K562 (cell line): Measurements from ENCODE around the gene SERPINH1. TPM values are rescaled to one million over a fixed set of nuclear protein-coding genes. Genes with fewer than 3 reads are reported as not detected.
A peak's percentile ranks its signal among the peaks of the same experiment; 100 is the strongest.

Source experiments
- AFF1 ChIP-seq, 2 experiments: fragments of 450-650 bp; IDR thresholded peaks; 2 replicates each; pipeline ENCODE4 v1.6.1; 2018; ENCODE audit warnings: mild to moderate bottlenecking in 2 of 2, low read depth in 1 of 2; ENCODE audit not compliant: partially characterized antibody in 2 of 2
- ARID3B ChIP-seq: fragments of 250-450 bp; sonication (Bioruptor Pico); IDR thresholded peaks from 2 replicates; pipeline ENCODE4 v1.4.0; 2020; ENCODE audit warnings: borderline replicate concordance
- FOXK2 ChIP-seq, 2 experiments: fragments of 450-650 bp; IDR thresholded peaks in 1 of 2; conservative IDR thresholded peaks in 1 of 2; 2 replicates each; pipeline ENCODE4 v1.6.1; 2016; ENCODE audit warnings: low read depth in 2 of 2, mild to moderate bottlenecking in 1 of 2
- GATAD2A ChIP-seq: fragments of 450-650 bp; IDR thresholded peaks from 2 replicates; pipeline ENCODE4 v1.6.1; 2017
- MAX ChIP-seq: sonication (generic); formaldehyde crosslinking; IDR thresholded peaks from 2 replicates; pipeline ENCODE4 v1.9.0; 2022; ENCODE audit warnings: mild to moderate bottlenecking, missing genetic modification reagents
- PHTF2 ChIP-seq: fragments of 250-450 bp; sonication (Bioruptor Pico); IDR thresholded peaks from 2 replicates; pipeline ENCODE4 v1.5.0; 2021; ENCODE audit warnings: mild to moderate bottlenecking
- PML ChIP-seq: IDR thresholded peaks from 2 replicates; pipeline ENCODE4 v1.6.1; 2012; ENCODE audit warnings: low read length, inconsistent platforms
- PTTG1 ChIP-seq: fragments of 450-650 bp; IDR thresholded peaks from 2 replicates; pipeline ENCODE4 v1.6.1; 2016; ENCODE audit warnings: low read depth, mild to moderate bottlenecking, missing genetic modification characterization, missing compliant biosample characterization
- TRIM28 ChIP-seq: fragments of 450-650 bp; IDR thresholded peaks from 2 replicates; pipeline ENCODE4 v1.6.1; 2017
- ZC3H8 ChIP-seq: fragments of 450-650 bp; IDR thresholded peaks from 2 replicates; pipeline ENCODE4 v1.6.1; 2017
- ZNF3 ChIP-seq: fragments of 250-450 bp; sonication (Bioruptor Pico); IDR thresholded peaks from 2 replicates; pipeline ENCODE4 v1.5.0; 2021; ENCODE audit warnings: mild to moderate bottlenecking, moderate library complexity
- ZNF584 ChIP-seq: fragments of 200-800 bp; sonication (Bioruptor generic); IDR thresholded peaks from 2 replicates; pipeline ENCODE4 v1.6.1; 2016; ENCODE audit warnings: low read depth, mild to moderate bottlenecking, missing genetic modification characterization, missing compliant biosample characterization
- ZNF589 ChIP-seq: fragments of 200-800 bp; sonication (Bioruptor generic); IDR thresholded peaks from 2 replicates; pipeline ENCODE4 v1.6.1; 2016; ENCODE audit warnings: low read depth, missing genetic modification characterization, missing compliant biosample characterization
- ZNF668 ChIP-seq: fragments of 250-450 bp; sonication (Bioruptor Pico); IDR thresholded peaks from 2 replicates; pipeline ENCODE4 v1.8.0; 2022; ENCODE audit warnings: mild to moderate bottlenecking, inconsistent platforms
- ZNF77 ChIP-seq: fragments of 250-450 bp; sonication (Bioruptor Pico); IDR thresholded peaks from 2 replicates; pipeline ENCODE4 v1.5.0; 2020
- polyA plus RNA-seq, 8 experiments: library from polyadenylated mRNA; depleted of rRNA in 4 of 8; stranded (reverse) in 5 of 8; unstranded in 3 of 8; fragments of >200 nt; fragmentation: Nextera tagmentation in 2 of 8; fragmentation: Illumina TruSeq in 1 of 8; extraction: Ambion mirVana in 2 of 8; extraction: Trizol in 1 of 8; gene quantifications; 2 replicates each; pipeline versions ENCODE4 v1.2.1 to v1.2.3, GENCODE V29; 2011 to 2014; ENCODE audit warnings: inconsistent platforms in 1 of 8, missing spikeins in 1 of 8
- total RNA-seq, 7 experiments: library from RNA; depleted of rRNA in 6 of 7; stranded (reverse); fragments of >200 nt in 6 of 7; fragmentation: Illumina TruSeq in 2 of 7; extraction: Trizol in 2 of 7; gene quantifications; 2 replicates each; pipeline versions ENCODE4 v1.2.1 to v1.2.3, GENCODE V29; 2011 to 2021; ENCODE audit warnings: low replicate concordance in 1 of 7
- TF ChIP-seq, protein P1 (sequence below): sonication (generic); formaldehyde crosslinking; IDR thresholded peaks from 2 replicates; pipeline ENCODE4 v1.8.0; 2022; ENCODE audit warnings: missing genetic modification reagents, mild to moderate bottlenecking, moderate library complexity, borderline replicate concordance
- TF ChIP-seq, protein P2 (sequence below): sonication (generic); formaldehyde crosslinking; IDR thresholded peaks from 2 replicates; pipeline ENCODE4 v1.8.0; 2022; ENCODE audit warnings: mild to moderate bottlenecking, missing genetic modification reagents

The SERPINH1 gene
- total and polyA plus RNA-seq, 9 of the 15 experiments (the other 6 are each of a cell fraction or from before 2014, with no cell fraction given) = 2.8 to 106 (median 67.9) TPM

DNA sequence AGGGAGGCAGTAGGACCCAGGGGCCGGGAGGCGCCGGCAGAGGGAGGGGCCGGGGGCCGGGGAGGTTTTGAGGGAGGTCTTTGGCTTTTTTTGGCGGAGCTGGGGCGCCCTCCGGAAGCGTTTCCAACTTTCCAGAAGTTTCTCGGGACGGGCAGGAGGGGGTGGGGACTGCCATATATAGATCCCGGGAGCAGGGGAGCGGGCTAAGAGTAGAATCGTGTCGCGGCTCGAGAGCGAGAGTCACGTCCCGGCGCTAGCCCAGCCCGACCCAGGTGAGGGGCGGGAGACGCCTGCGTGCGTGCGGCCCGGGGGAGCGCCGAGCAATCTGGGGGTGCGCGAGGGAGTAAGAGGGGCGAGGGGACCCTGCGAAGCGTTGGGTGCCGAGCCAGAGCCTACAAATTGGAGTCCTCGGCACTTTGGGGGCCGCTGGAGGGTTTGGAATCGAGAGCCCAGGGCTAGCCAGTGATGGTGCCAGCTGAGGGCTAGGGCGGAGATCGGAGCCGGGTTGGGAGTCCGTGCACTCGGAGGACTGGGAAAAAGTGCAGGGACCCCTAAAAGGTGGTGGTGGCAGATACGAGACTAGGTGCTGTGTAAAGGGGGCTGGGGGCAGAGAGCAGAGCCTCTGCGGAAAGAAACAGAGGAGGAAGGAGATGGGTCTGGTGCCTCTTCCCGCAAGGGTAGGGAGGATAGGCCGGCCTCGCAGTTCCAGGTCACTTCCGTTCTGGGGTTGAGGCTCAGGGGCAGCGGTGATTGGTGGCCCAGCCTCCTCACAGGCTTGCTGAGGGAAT, at the start of gene SERPINH1 (continued):
- TF ChIP-seq MAX = no peak
- TF ChIP-seq, protein P1, sequence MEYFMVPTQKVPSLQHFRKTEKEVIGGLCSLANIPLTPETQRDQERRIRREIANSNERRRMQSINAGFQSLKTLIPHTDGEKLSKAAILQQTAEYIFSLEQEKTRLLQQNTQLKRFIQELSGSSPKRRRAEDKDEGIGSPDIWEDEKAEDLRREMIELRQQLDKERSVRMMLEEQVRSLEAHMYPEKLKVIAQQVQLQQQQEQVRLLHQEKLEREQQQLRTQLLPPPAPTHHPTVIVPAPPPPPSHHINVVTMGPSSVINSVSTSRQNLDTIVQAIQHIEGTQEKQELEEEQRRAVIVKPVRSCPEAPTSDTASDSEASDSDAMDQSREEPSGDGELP (CRISPR knock-in tag) = peak; percentile 77; the same call in 1 of the 2 replicates
- no peak for TF ChIP-seq AFF1 (IDR thresholded peaks at IDR 0.05; ENCODE audit: low read depth in 1 of 2, partially characterized antibody in 2 of 2)
- no peak for TF ChIP-seq ZNF668 (CRISPR knock-in tag)
- no peak for TF ChIP-seq ZC3H8
- TF ChIP-seq ZNF584 (CRISPR knock-in tag) = no peak
- no peak for TF ChIP-seq PTTG1
- 0 out of 2 replicates have a peak, but pooled peaks have one; percentile 24 for TF ChIP-seq GATAD2A
- TF ChIP-seq ZNF77 (CRISPR knock-in tag) = 0 out of 2 replicates have a peak, but pooled peaks have one; percentile 27
- no peak for TF ChIP-seq TRIM28
- 0 out of 2 replicates have a peak, but pooled peaks have one; percentile 54 for TF ChIP-seq ZNF589 (CRISPR knock-in tag)
- no peak for TF ChIP-seq ZNF3 (CRISPR knock-in tag)
- TF ChIP-seq PML = peak; percentile 64
- TF ChIP-seq FOXK2 (conservative IDR thresholded peaks at IDR 0.05 in 1 of 2, IDR thresholded peaks at IDR 0.05 in 1 of 2; ENCODE audit: low read depth in 2 of 2) = peak in 1 of 2 experiments; percentile 20; a peak in 2 of 4 replicates
- peak; percentile 11; the same call in 1 of the 2 replicates for TF ChIP-seq PHTF2
- TF ChIP-seq ARID3B (CRISPR knock-in tag) = 0 out of 2 replicates have a peak, but pooled peaks have one; percentile 60
- TF ChIP-seq, protein P2, sequence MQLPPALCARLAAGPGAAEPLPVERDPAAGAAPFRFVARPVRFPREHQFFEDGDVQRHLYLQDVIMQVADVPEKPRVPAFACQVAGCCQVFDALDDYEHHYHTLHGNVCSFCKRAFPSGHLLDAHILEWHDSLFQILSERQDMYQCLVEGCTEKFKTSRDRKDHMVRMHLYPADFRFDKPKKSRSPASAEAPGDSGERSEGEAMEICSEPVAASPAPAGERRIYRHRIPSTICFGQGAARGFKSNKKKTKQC = no peak; the same call in 1 of the 2 replicates
